GDM1 (cell line): ENCODE measurements around the gene PRUNE1.

Source experiments
- DNase-seq: peaks from one replicate; lab custom pipeline; 2025; lab: John Stamatoyannopoulos, UW

PRUNE1 gene

DNA sequence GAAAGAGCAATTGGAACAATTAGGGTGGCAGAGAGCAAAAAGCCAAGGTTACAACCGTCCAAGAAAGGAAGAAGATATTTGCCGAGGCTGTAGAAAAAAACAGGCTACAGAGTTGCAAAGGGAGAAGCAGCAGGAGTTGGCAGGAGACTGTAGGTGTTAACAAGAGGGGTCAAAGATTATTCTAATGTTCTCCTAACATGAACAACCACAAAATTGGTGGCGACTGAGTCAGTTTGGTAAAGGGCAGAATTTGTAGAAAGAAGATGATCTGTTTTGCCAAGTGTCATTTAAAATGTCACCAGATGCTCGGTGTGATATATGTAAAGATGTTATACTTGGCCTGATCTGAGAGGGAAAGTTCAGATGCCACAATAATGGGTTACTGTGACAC is 401 bp upstream of the PRUNE1 start:
- no peak for DNase-seq

DNA sequence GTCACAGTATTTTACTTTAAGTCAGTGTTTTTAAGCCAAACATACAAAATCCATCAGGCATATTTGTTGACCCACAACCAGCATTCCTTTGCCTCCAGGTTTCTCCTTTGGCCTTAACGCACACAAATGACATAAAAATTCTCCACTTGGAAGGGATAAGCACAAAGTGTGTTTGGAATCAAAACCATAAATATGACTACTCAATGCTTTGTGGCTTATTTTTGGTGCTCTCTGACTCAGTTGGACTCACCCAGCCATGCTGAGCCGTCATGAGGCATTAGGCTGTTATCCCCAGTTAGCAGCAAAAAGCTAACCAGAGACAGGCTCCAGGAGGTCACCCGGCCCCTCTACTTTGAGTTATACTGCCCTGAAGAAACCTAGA is 948 bp downstream of the PRUNE1 start:
- no peak for DNase-seq

DNA sequence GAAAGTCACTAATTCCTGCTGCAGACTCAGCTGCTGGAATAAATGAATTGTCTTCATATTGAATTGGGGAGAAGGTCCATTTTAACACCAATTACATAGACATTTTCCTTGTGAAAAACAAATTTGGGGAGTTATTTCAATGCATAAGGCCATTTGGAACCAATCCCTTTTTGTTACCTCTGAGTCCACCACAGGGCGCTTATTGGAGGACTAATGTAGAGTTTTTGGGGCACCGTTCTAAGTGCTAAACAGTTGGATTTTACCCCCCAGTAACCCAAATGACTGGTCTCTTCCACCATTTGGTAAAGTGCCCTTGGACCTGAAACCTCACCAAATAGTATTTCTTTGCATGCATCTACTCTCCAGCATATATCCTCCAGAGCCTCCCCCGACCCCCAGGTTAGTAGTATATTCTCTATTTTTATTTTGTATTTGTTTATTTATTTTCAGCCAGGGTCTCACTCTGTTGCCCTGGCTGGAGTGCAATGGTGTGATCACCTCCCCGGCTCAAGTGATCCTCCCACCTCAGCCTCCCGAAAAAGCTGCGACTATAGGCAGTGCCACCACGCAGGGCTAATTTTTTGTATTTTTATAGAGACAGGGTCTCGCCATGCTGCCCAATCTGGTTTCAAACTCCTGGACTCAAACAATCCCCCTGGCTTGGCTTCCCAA is 1.6 kb downstream of the PRUNE1 start:
- no peak for DNase-seq

DNA sequence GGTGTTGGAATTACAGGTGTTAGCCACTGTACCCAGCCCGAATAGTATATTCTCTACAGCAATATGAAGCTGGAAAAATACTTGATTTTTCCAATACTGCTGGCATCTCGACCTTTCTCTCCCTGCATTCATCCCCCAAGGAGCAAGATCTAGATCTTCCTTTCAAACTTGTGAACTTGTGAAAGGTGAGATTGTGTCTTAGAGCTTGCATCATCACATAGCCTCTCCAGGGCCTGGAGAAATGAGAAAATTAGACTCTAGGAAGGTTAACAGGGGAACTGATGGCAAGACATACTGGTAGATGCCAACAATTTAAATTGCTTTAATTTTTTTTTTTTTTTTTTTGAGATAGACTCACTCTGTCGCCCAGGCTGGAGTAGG is 2.1 kb downstream of the PRUNE1 start:
- no peak for DNase-seq

DNA sequence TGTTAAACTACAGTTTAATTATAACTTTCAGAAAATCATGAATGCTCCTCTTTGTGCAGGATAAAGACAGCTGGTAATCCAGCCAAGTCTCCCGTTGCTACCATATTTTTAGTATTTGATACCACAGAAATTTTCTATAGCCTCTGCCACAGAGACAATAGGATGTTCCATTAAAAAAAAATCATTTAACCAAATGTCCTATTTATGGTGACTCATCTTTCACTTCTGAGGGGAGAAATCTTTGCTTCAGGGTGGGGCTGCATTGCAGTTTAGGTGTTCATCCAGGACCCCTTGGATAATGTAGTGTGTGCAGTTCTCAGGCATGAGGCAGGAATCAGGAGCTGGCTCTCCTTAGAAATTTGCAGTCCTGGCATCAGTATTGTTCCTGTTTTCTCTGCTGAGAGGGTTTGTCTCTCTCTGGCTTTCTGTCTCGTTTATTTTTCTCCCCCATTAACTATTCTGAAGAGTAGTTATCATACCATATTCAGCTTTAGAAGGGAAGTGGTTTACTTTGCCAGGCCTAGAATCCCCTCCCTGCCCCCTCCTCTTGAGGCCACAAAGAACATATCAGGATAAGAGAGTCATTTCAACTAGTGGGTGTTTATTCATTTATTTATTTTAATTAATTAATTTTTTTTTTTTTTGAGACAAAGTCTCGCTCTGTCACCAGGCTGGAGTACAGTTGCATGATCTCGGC is 3.1 kb downstream of the PRUNE1 start:
- DNase-seq = no peak

DNA sequence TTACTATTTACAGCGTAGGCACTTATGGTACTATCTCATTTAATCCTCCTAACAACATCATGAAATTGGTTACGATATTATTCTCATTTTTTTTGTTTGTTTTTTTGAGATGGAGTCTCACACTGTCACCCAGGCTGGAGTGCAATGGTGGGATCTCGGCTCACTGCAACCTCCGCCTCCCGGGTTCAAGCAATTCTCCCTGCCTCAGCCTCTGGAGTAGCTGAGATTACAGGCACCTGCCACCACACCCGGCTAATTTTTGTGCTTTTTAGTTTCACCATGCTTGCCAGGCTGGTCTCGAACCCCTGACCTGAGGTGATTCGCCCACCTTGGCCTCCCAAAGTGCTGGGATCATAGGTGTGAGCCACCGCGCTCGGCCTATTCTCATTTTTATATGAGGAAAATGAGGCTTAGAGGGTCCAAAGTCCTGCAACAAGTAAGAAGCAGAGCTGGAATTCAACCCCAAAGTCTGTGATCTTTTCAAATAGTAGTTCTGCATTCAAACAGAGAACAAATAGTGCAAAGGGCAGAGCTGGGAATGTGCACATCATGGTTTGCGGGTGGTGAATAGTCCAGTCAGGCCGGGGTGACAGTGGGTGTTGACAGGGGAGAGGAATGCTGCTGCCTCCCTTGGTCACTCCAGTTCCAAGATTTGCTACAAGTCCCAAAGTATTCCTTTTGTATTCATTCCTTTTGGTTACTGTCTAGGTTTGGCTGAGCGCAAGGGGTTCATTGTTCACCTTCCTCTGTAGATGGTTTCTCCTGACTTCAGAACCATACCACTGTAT is 4.6 kb downstream of the PRUNE1 start:
- DNase-seq = no peak

DNA sequence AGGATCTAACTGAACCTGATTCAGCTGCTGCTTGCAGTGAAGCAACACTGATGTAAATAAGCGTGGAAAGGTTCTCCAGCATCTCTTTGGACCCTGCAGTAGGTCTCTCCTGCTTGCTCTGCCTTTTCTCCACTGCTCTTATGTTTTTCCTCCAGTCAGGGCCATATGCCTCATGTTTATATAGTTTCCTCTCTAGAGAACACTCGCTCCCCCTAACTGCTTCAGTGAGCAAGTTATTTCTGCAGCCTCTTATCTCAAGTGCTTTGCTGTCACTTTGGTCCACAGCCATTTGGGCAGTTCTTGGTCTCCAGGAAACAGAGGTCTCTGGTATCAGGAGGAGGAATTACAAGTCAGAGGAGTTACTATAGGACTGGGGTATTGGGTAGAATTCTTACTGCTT is 5.3 kb downstream of the PRUNE1 start:
- peak; percentile 32 for DNase-seq

DNA sequence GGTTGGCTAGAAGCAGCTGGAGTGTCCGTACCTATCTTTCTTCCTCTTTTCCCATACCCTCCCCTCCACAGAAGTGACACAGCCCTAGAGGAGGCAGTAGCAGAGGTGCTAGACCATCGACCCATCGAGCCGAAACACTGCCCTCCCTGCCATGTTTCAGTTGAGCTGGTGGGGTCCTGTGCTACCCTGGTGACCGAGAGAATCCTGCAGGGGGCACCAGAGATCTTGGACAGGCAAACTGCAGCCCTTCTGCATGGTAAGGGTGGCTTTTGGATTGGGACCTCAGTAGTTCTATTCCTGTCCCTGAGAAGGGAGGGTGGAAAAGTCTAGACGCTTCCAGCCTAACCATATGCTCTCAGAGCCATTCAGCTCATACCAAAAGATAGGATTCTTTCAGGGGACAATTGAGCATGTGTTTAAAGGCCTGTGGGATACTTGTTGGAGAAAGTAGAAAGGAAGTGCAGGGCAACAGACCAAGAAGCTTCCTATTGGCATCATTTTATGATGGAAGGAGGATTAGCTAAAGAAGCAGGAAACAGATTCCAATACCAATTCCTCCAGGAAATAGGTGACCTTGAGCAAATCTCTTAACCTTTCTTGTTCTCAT is 16.4 kb downstream of the PRUNE1 start:
- DNase-seq = peak; percentile 70

DNA sequence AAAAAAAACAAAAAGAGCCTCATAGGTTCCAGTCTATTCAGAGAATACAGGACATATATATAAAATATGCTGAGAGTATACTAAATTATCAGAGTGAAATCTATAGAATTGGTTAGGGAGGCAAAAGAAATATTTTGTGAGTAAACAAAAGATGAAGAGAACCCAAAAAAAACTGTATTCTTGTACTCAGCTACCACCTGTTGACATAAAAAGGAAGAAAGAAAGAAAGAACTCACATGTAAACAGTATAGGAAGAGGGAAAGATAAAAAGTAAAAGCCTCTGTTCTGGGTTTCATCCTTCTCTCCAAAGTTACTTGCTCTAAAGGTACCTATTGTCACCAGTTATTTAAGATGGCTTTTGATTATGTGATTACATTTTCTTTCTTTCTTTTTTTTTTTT is 18.2 kb downstream of the PRUNE1 start:
- DNase-seq = no peak

DNA sequence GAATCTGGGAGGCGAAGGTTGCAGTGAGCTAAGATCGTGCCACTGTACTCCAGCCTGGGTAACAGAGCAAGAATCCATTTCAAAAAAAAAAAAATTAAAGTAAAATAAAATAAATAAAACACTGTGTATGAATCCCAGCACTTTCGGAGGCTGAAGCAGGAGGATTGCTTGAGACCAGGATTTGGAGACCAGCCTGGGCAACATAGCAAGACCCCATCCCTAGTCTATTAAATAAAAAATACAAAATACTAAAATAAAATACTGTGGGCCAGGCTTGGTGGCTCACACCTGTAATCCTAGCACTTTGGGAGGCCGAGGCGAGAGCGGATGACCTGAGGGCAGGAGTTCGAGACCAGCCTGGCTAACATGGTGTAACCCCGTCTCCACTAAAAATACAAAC is 23.9 kb downstream of the PRUNE1 start:
- no peak for DNase-seq

DNA sequence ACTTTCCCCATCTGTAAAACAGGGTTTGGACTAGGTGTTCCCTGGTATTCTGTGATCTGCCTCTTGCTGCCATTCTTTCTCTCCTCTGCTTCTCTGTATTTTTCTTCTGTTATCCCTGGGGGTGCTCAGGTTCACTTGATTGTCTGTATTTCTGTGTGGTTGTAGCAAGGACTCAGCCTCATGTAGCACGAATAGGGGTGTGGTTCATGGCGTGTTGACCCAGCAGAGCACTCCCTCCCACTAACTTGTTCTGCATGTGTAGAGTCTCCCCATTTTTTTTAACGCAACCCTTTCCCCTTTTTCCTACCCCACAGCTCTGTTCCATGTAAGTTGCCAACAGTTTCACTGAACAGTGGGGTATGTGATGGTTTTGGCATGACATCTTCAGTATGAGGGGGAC is 26.9 kb downstream of the PRUNE1 start:
- DNase-seq = no peak

DNA sequence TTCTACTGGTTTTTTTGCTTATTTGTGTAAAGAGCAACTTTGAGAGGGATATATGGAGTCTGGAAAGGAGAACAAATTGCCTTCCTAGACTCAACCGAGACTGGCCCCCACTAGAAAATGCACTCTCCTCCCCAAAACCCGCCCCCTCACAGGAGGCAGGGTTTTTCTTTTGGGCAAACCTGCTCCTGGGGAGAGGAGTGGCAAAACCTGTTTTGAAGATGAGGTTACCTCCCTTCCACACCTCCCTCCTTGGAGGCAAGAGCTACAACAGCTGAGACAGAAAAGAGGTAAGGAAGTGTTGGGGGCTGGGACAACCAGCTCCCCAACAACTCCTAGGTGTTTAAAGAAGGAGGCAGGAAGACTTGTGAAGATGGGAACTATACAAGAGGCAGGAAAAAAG is 28.1 kb downstream of the PRUNE1 start, which contains the start of gene BNIPL:
TSS of gene BNIPL (plus strand) at position 231 of the 400 bp plus-strand sequence. CDS start at position 371, 140 bp downstream.
- no peak for DNase-seq

DNA sequence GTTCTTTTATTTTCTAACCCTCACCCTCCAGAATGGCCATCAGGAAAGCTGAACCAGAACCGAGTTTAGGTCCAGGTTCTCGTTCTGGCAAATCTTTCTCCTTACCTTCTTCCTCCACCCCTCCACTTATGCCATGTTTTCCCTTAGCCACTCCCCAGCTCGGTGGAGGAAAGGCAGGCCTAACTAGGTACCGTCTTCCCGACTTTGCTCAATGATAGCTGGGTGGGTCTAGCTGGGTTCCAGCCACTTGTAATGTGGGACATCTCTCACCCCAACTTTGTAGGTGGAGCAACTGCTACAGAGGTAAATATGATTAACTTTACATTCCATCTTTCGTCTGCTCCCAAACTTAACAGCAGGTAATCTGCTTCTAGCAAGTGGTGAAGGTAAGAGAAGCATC is 28.8 kb downstream of the PRUNE1 start:
- no peak for DNase-seq

DNA sequence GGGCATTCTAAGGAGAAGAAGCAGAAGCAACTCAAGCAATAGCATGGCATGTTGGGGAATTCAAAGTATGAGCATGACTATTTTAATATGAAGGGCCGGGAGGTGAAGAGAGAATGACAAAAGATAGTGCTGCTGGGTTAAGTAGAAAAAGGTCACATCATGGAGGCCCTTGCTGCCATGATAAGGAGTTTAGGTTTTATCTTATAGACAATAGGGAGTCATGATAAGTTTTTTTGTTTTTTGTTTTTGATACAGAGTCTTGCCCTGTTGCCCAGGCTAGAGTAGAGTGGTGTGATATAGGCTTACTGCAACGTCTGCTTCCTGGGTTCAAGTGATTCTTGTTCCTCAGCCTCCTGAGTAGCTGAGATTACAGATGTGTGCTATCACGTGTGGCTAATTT is 31.3 kb downstream of the PRUNE1 start:
- no peak for DNase-seq

DNA sequence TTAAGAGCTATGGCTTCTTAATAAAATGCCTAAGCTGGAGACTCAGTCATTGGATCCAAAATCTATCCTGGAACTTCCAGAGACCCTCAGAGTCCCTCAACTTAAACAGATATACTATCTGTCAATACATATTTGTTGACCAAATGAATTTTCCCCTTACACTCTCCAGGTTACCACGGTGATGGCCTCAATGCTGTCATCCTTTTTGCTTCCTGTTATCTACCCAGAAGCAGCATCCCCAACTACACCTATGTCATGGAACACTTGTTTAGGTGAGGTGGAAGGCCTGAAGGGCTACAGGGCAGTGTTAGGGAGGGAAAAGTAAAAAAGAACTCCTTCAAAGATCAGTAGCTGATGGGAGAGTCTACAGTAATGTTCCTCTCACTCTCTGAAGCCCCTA is 34.9 kb downstream of the PRUNE1 start:
- no peak for DNase-seq

DNA sequence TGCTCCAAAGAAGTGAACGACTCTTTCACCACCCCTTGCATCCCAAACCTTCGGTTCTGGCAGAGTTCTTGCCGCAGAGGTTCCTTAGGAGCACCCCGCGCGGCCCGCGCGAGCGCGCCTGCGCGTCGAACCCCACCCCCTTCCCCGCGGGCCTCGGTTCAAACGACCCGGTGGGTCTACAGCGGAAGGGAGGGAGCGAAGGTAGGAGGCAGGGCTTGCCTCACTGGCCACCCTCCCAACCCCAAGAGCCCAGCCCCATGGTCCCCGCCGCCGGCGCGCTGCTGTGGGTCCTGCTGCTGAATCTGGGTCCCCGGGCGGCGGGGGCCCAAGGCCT is 39.3 kb downstream of the PRUNE1 start, which contains the start of gene C1orf56:
TSS of gene C1orf56 (plus strand) at position 161 of the 334 bp plus-strand sequence. CDS start at position 258, 97 bp downstream.
- no peak for DNase-seq

DNA sequence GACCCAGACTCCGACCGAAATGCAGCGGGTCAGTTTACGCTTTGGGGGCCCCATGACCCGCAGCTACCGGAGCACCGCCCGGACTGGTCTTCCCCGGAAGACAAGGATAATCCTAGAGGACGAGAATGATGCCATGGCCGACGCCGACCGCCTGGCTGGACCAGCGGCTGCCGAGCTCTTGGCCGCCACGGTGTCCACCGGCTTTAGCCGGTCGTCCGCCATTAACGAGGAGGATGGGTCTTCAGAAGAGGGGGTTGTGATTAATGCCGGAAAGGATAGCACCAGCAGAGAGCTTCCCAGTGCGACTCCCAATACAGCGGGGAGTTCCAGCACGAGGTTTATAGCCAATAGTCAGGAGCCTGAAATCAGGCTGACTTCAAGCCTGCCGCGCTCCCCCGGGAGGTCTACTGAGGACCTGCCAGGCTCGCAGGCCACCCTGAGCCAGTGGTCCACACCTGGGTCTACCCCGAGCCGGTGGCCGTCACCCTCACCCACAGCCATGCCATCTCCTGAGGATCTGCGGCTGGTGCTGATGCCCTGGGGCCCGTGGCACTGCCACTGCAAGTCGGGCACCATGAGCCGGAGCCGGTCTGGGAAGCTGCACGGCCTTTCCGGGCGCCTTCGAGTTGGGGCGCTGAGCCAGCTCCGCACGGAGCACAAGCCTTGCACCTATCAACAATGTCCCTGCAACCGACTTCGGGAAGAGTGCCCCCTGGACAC is 39.8 kb downstream of the PRUNE1 start:
- DNase-seq = peak; percentile 13

DNA sequence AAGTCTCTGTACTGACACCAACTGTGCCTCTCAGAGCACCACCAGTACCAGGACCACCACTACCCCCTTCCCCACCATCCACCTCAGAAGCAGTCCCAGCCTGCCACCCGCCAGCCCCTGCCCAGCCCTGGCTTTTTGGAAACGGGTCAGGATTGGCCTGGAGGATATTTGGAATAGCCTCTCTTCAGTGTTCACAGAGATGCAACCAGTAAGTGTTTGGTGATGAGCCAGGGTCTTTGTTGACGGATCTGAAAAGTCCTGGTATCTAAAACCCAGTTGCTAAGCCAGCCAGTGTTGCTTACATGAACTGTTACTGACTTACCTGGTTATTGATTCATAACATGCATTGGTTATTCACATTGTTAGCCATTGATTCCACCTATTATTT is 40.4 kb downstream of the PRUNE1 start:
- no peak for DNase-seq

DNA sequence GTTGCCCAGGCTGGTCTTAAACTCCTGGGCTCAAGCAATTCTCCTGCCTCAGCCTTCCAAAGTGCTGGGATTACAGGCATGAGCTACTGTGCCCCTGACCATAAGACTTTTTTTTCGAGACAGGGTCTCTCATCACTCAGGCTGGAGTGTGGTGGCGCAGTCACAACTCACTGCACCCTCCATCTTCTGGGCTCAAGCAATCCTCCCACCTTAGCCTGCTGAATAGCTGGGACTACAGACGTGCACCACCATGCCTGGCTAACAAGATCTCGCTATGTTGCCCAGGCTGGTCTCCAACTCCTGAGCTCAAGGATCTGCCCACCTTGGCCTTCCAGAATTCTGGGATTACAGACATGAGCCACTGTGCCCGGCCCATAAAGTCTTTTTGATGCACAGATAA is 41.2 kb downstream of the PRUNE1 start:
- no peak for DNase-seq

DNA sequence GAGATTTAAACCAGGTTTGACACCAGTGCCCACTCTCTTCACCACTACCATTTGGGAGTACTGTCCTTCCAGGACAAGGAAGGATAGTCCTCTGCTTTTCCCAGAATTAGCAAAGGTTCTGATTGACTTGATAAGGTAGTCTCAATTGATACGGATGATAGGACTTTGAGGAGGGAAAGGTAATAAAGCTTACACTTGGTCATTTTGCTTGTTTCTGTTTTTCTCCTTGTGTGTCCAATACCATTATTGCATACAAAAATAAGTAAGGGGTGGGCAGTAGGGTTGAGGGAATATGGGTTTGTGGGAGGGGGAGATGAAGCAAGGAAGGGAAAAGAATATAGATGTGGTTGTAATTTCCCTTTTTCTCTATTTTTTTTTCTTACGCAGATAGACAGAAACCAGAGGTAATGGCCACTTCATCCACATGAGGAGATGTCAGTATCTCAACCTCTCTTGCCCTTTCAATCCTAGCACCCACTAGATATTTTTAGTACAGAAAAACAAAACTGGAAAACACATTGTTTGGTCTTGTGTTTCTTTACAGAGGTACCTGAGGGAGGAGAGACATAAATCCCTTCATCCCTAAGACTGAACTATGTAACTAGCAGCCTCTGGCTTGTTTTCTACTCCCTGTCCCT is 41.9 kb downstream of the PRUNE1 start:
- no peak for DNase-seq

DNA sequence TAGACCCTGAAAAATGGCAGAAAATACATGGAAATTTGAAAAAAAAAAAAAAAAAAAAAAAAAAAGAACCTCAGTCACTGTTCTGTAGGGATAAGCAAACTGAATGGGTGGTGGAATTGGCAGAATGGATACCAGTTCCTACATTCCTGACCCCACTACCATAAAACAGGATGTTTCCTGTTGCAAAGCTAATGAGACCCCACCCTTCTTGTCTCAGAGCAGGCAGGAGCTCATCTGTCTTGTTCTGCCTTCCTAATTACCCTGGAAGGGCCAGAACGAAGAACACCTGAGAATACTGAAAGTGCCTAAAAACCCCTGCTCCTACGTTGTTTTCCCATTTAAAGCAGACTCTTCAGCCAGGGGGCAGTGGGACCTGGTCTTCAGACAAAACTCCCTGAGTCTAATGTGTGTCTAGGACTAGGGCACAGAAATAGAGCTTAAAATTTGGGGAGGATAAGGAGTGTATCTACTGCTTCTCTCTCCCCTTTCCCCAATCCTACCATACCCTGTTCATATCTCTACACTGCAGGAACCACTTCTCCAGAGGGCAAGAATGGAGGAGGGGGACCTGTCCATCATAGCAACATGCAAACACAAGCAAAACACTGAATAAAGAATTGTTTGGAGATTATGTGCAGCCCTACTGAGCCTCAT is 43.2 kb downstream of the PRUNE1 start:
- no peak for DNase-seq
